ENCODE data around the gene L1CAM.
A peak's percentile ranks its signal among the peaks of the same experiment; 100 is the strongest.

L1CAM gene

GRCh38 chrX:153922932-153923857 lies 37.2 kb upstream of the L1CAM start:
- peak; percentile 30 for DNase-seq (ENCODE audit: low read depth)

- peak; percentile 24 for DNase-seq (ENCODE audit: low read depth)
These were observed 35.8 kb upstream of the L1CAM start for GRCh38 chrX:153921511-153922446.

- DNase-seq (ENCODE audit: low read depth), result no peak
These were observed 35.1 kb upstream of the L1CAM start for GRCh38 chrX:153921070-153921469.

GRCh38 chrX:153920546-153920945 lies 34.6 kb upstream of the L1CAM start:
- no peak for DNase-seq (ENCODE audit: low read depth)

- no peak for DNase-seq (ENCODE audit: low read depth)
These were observed 33.3 kb upstream of the L1CAM start for GRCh38 chrX:153919281-153919680.

GRCh38 chrX:153917869-153918268 lies 31.9 kb upstream of the L1CAM start:
- DNase-seq (ENCODE audit: low read depth), result no peak

GRCh38 chrX:153913701-153914100 lies 27.7 kb upstream of the L1CAM start:
- no peak for DNase-seq (ENCODE audit: low read depth)

- no peak for DNase-seq (ENCODE audit: low read depth)
These were observed 27.2 kb upstream of the L1CAM start for GRCh38 chrX:153913211-153913610.

GRCh38 chrX:153911798-153912197 lies 25.8 kb upstream of the L1CAM start:
- no peak for DNase-seq (ENCODE audit: low read depth)

- no peak for DNase-seq (ENCODE audit: low read depth)
These were observed 24.5 kb upstream of the L1CAM start for GRCh38 chrX:153910446-153910845.

GRCh38 chrX:153909980-153910360 lies 24.0 kb upstream of the L1CAM start:
- no peak for DNase-seq (ENCODE audit: low read depth)

GRCh38 chrX:153909024-153909979 lies 23.3 kb upstream of the L1CAM start:
- no peak for DNase-seq (ENCODE audit: low read depth)

- no peak for DNase-seq (ENCODE audit: low read depth)
These were observed 22.4 kb upstream of the L1CAM start for GRCh38 chrX:153908219-153908860.

GRCh38 chrX:153907456-153907855 lies 21.5 kb upstream of the L1CAM start:
- no peak for DNase-seq (ENCODE audit: low read depth)

- DNase-seq (ENCODE audit: low read depth), result no peak
These were observed 20.3 kb upstream of the L1CAM start for GRCh38 chrX:153906126-153906917.

- DNase-seq (ENCODE audit: low read depth), result no peak
These were observed 19.6 kb upstream of the L1CAM start for GRCh38 chrX:153905481-153906095.

- no peak for DNase-seq (ENCODE audit: low read depth)
These were observed 18.3 kb upstream of the L1CAM start, which contains the start of gene AVPR2 for GRCh38 chrX:153903991-153904957. TSS of gene AVPR2 (plus strand) at chrX:153904673. CDS start at chrX:153905146, 473 bp downstream.

- no peak for DNase-seq (ENCODE audit: low read depth)
These were observed 17.4 kb upstream of the L1CAM start for GRCh38 chrX:153903238-153903980.
